Stomach (tissue), 9 donors: ENCODE data around the gene MYRIP. TPM values are rescaled to one million over a fixed set of nuclear protein-coding genes. Genes with fewer than 3 reads are reported as not detected.

ENCODE experiments used
- DNase-seq, 2 donors: peaks; one replicate each; pipeline versions ENCODE4 v3.0.0 to v3.0.0-alpha.2; 2013 to 2019
- H3K27ac ChIP-seq, 5 donors: fragments of 200-600 bp in 4 of 5; sonication (generic) in 4 of 5; one replicate each; pipeline ENCODE4 v1.5.1; 2013 to 2019; ENCODE audit warnings: mild to moderate bottlenecking in 1 of 5, moderate library complexity in 1 of 5
- H3K27me3 ChIP-seq, 3 donors: fragments of 200-600 bp; sonication (generic); one replicate each; pipeline ENCODE4 v1.5.1; 2017 to 2019; ENCODE audit warnings: mixed run types in 1 of 3
- H3K36me3 ChIP-seq, 4 donors: fragments of 200-600 bp; sonication (generic); 1 replicate in 3 of 4; 2 replicates in 1 of 4; pipeline ENCODE4 v1.5.1; 2016 to 2019
- H3K4me1 ChIP-seq, 4 donors: fragments of 200-600 bp; sonication (generic); one replicate each; pipeline ENCODE4 v1.5.1; 2016 to 2019
- H3K4me3 ChIP-seq, 4 donors: fragments of 200-600 bp; sonication (generic) in 3 of 4; one replicate each; pipeline ENCODE4 v1.5.1; 2016 to 2019; ENCODE audit warnings: mild to moderate bottlenecking in 1 of 4
- H3K9me3 ChIP-seq, 4 donors: fragments of 200-600 bp; sonication (generic); one replicate each; pipeline ENCODE4 v1.5.1; 2016 to 2019
- CTCF ChIP-seq, 7 experiments: fragments of 450-650 bp in 4 of 7; fragments of 200-600 bp in 3 of 7; sonication (generic) in 3 of 7; IDR thresholded peaks; one replicate each; pipeline ENCODE4 v1.5.1; 2016 to 2019; ENCODE audit warnings: antibody characterized with exemption in 7 of 7, control low read depth in 2 of 7, mild to moderate bottlenecking in 1 of 7
- EP300 ChIP-seq: sonication (generic); formaldehyde crosslinking; IDR thresholded peaks from one replicate; pipeline ENCODE4 v1.6.1; 2017; ENCODE audit warnings: antibody characterized with exemption
- POLR2A ChIP-seq, 4 donors: fragments of 450-650 bp; IDR thresholded peaks; one replicate each; pipeline ENCODE4 v1.6.1; 2016; ENCODE audit warnings: antibody characterized with exemption in 4 of 4, control low read depth in 2 of 4, mild to moderate bottlenecking in 1 of 4, moderate library complexity in 1 of 4
- POLR2AphosphoS5 ChIP-seq, 3 donors: sonication (generic); formaldehyde crosslinking; IDR thresholded peaks; one replicate each; pipeline ENCODE4 v1.6.1; 2016; ENCODE audit warnings: antibody characterized with exemption in 3 of 3
- WGBS, 5 donors: extraction: QIAGEN DNeasy Blood & Tissue Kit in 3 of 5; methylation state at CpG; one replicate each; pipeline versions ENCODE4 v1.1.5 to v1.1.7; 2013 to 2018; 5-methylcytosine and 5-hydroxymethylcytosine counted together
- intact Hi-C: fragments of 100-400 bp; cut with DNase I; formaldehyde crosslinking; loops from one replicate; pipeline ENCODE4 v1.15.1; 2023; ENCODE audit warnings: low total_unique reads
- polyA plus RNA-seq, 3 donors: library from polyadenylated mRNA; stranded (reverse); fragments of 200-250 nt; gene quantifications; one replicate each; pipeline ENCODE4 v1.2.3, GENCODE V29; 2013
- total RNA-seq, 5 donors: library from RNA; depleted of rRNA; stranded (reverse); fragments of >200 nt; gene quantifications; one replicate each; pipeline versions ENCODE4 v1.1.0 to v1.2.3, GENCODE V29; 2014 to 2016
- donor health status: healthy with polysubstance abuse.
- donor health status: Bipolar disorder and iron deficiency.
- donor health status: healthy.

Gene MYRIP
- total and polyA plus RNA-seq, 8 donors, result 1.8 to 20.6 (median 6.8) TPM

GRCh38 chr3:39934696-39935095, 125.3 kb downstream of the MYRIP start:
- Histone ChIP-seq H3K4me1 (peaks cover 0 to 33% (median 25%) of the 10 kb centered on the region in 4 donors), H3K9me3 (no peaks in the 10 kb centered on the region), H3K27ac (peak overlapping the region in 3 of 5 donors; percentile 11 to 65 (median 29)), H3K36me3 (no peaks in the 10 kb centered on the region), H3K27me3 (no peaks in the 10 kb centered on the region), H3K4me3 (no peak overlapping the region)
- intact Hi-C loops, result no loop called here
- no peak for TF ChIP-seq EP300
- TF ChIP-seq CTCF (IDR thresholded peaks at IDR 0.05), result no peak
- no peak for TF ChIP-seq POLR2AphosphoS5 (IDR thresholded peaks at IDR 0.05)
- TF ChIP-seq POLR2A (IDR thresholded peaks at IDR 0.05), result no peak
- WGBS, 5 donors, result 60 to 65% (median 63%) methylated on average over 5 of the region's 5 CpGs
- DNase-seq, result no peak

GRCh38 chr3:39935261-39935660, 125.9 kb downstream of the MYRIP start:
- H3K36me3 ChIP-seq, result no peaks in the 10 kb centered on the region
- H3K4me1 ChIP-seq, result peaks cover 0 to 33% (median 25%) of the 10 kb centered on the region in 4 donors
- DNase-seq, result no peak
- WGBS, 5 donors, result 42 to 63% (median 48%) methylated on average over 1 of the region's 1 CpG
- no peaks in the 10 kb centered on the region for H3K9me3 ChIP-seq
- no peaks in the 10 kb centered on the region for H3K27me3 ChIP-seq
- TF ChIP-seq POLR2A (IDR thresholded peaks at IDR 0.05) (no peak), EP300 (no peak), CTCF (IDR thresholded peaks at IDR 0.05) (no peak), POLR2AphosphoS5 (IDR thresholded peaks at IDR 0.05) (no peak)
- intact Hi-C loops, result no loop called here
- no peak overlapping the region for H3K4me3 ChIP-seq
- peak overlapping the region in 2 of 5 donors; percentile 11 to 29 for H3K27ac ChIP-seq

- intact Hi-C loops, result no loop called here
- Histone ChIP-seq H3K4me1 (peaks cover 0 to 33% (median 25%) of the 10 kb centered on the region in 4 donors), H3K27ac (peak overlapping the region in 3 of 5 donors; percentile 18 to 57 (median 20))
Measured at GRCh38 chr3:39936848-39937247, 127.4 kb downstream of the MYRIP start.

GRCh38 chr3:39937315-39937714, 127.9 kb downstream of the MYRIP start:
- TF ChIP-seq POLR2AphosphoS5 (IDR thresholded peaks at IDR 0.05) (no peak), POLR2A (IDR thresholded peaks at IDR 0.05) (no peak), EP300 (no peak), CTCF (IDR thresholded peaks at IDR 0.05) (no peak)
- no peak for DNase-seq
- Histone ChIP-seq H3K27ac (peak overlapping the region in 4 of 5 donors; percentile 18 to 57 (median 30)), H3K9me3 (no peaks in the 10 kb centered on the region), H3K36me3 (no peaks in the 10 kb centered on the region), H3K4me1 (peaks cover 0 to 38% (median 25%) of the 10 kb centered on the region in 4 donors), H3K4me3 (no peak overlapping the region), H3K27me3 (no peaks in the 10 kb centered on the region)
- intact Hi-C loops, result no loop called here

More at GRCh38 chr3:39936848-39937247, 127.4 kb downstream of the MYRIP start:
- WGBS, 5 donors, result 43 to 88% (median 56%) methylated on average over 1 of the region's 1 CpG
- Histone ChIP-seq H3K4me3 (no peak overlapping the region), H3K9me3 (no peaks in the 10 kb centered on the region), H3K27me3 (no peaks in the 10 kb centered on the region), H3K36me3 (no peaks in the 10 kb centered on the region)
- no peak for TF ChIP-seq POLR2A (IDR thresholded peaks at IDR 0.05)
- no peak for TF ChIP-seq CTCF (IDR thresholded peaks at IDR 0.05)
- no peak for TF ChIP-seq EP300
- no peak for TF ChIP-seq POLR2AphosphoS5 (IDR thresholded peaks at IDR 0.05)
- DNase-seq, result no peak
